CD4-positive, alpha-beta T cell treated with Interleukin-17A for 4 hours (primary cell): Measurements from ENCODE around the gene HK2.

ENCODE experiments used
- DNase-seq: peaks from one replicate; pipeline ENCODE4 v3.0.0-alpha.2; 2020; ENCODE audit warnings: mixed read lengths

The HK2 gene

DNA sequence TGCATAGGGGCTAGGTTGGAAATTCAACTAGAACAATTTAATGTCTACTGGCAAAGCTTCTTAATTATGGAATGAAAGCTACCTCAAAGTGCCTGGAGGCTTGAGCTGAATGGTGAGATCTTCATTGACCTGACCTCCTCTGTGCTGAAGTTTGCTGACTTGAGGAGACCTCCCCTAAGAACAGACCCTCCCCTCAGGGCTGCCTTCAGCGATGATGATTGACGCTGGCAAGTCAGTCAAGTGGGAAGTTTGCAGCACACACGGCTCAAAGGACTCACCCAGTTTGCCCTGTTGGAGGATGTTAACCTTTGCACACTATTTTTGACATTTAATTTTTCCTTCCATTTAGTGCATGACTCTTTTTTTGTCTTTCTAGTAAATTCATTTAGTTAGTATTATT, 107.4 kb downstream of the HK2 start:
- DNase-seq, result no peak

DNA sequence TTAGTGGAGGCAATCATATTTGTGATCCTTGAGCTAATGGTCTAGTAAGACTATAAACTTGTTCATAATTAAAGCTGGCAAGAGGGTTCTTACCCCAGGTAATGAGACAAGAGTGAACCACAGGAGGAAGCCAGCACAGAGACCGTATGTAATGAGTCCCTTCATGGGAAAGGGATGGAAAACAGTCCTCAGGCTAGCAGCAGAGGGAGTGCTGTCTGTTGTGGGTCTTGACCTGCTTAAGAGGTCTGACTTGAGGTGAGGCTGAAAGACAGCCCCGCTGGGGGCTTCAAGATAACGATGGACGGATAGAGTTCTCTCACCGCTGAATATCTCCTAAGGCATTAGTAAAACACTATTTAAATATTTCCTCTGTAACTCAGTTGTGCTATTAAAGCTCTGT, 108.3 kb downstream of the HK2 start:
- no peak for DNase-seq
